Kidney (tissue), 14 donors: ENCODE measurements around the gene PCDHB6. TPM values are rescaled to one million over a fixed set of nuclear protein-coding genes. Genes with fewer than 3 reads are reported as not detected.
"Not testable (repeated sequence)": the region's sequence is repeated elsewhere in the genome, so short reads cannot be mapped to it uniquely, and the experiment has no call there.

Experiments
- DNase-seq, 5 donors: peaks; one replicate each; pipeline ENCODE4 v3.0.0-alpha.2; 2013 to 2020
- FAIRE-seq: peaks from 2 replicates; lab custom pipeline; 2012; peaks lifted over from hg19 to GRCh38; lab: Jason Lieb, UNC
- H3K27ac ChIP-seq, 2 donors: one replicate each; pipeline ENCODE4 v1.7.0; 2013; ENCODE audit warnings: low read depth in 2 of 2, low read length in 2 of 2, inconsistent platforms in 1 of 2
- H3K27me3 ChIP-seq: one replicate; pipeline ENCODE4 v1.7.1; 2013; ENCODE audit warnings: low read length, inconsistent platforms; ENCODE audit not compliant: control insufficient read depth, insufficient read depth
- H3K36me3 ChIP-seq, 3 donors: one replicate each; pipeline versions ENCODE4 v1.7.0 to v1.7.1; 2013; ENCODE audit warnings: low read length in 3 of 3, control low read depth in 1 of 3, inconsistent platforms in 1 of 3; ENCODE audit not compliant: insufficient read depth in 3 of 3, control insufficient read depth in 2 of 3
- H3K4me1 ChIP-seq, 3 donors: one replicate each; pipeline versions ENCODE4 v1.7.0 to v1.7.1; 2013; ENCODE audit warnings: low read length in 3 of 3, inconsistent platforms in 1 of 3, low read depth in 1 of 3; ENCODE audit not compliant: control insufficient read depth in 2 of 3, insufficient read depth in 2 of 3
- H3K4me3 ChIP-seq, 3 donors: one replicate each; pipeline versions ENCODE4 v1.7.0 to v1.8.1; 2013; ENCODE audit warnings: low read length in 3 of 3, control low read depth in 1 of 3, inconsistent platforms in 1 of 3
- H3K9ac ChIP-seq, 3 donors: one replicate each; pipeline versions ENCODE4 v1.7.0 to v1.7.1; 2013; ENCODE audit warnings: low read length in 3 of 3, control low read depth in 1 of 3, inconsistent platforms in 1 of 3
- H3K9me3 ChIP-seq, 3 donors: one replicate each; pipeline versions ENCODE4 v1.7.0 to v1.7.1; 2013; ENCODE audit warnings: low read length in 3 of 3, control low read depth in 1 of 3, inconsistent platforms in 1 of 3; ENCODE audit not compliant: control insufficient read depth in 2 of 3, insufficient read depth in 1 of 3
- intact Hi-C: fragments of 100-400 bp; cut with DNase I; formaldehyde crosslinking; loops from one replicate; pipeline ENCODE4 v1.11.1; 2022
- polyA plus RNA-seq: library from polyadenylated mRNA; stranded (reverse); fragments of 350-450 nt; fragmentation: Illumina TruSeq; extraction: RNeasy Lipid Tissue Mini Kit (QIAGEN cat#74804); gene quantifications from one replicate; pipeline ENCODE4 v1.2.3, GENCODE V29; 2014; ENCODE audit warnings: low read depth, low replicate concordance; ENCODE audit not compliant: insufficient read depth
- total RNA-seq: library from RNA; stranded (reverse); fragmentation: NEBNext Ultra II Directional; extraction: Animal tissue kit (Norgen Biotek cat#: 25700); gene quantifications from one replicate; pipeline ENCODE4 v1.2.1, GENCODE V29; 2021
- TF ChIP-seq, protein P1 (sequence below): IDR thresholded peaks from 3 replicates; pipeline ENCODE4 v1.5.1; 2012; ENCODE audit warnings: mild to moderate bottlenecking, moderate library complexity, borderline replicate concordance; ENCODE audit not compliant: insufficient read depth; ENCODE audit errors: extremely low read depth
- donor health status: control.
- donor health status: control.
- donor health status: control.
- donor health status: control.
- donor health status: control.
- donor health status: DM: yes; HTN: yes; CAD: no.
- donor health status: Normal renal cell carcinoma (clear cell type).

The PCDHB6 gene
- total and polyA plus RNA-seq, 2 donors from 2014 or later = 0.32 to 2.0 TPM

- Histone ChIP-seq H3K4me1 (no peaks in the 10 kb centered on the region), H3K9ac (no peak overlapping the region), H3K9me3 (peaks cover 2 to 34% (median 9%) of the 10 kb centered on the region in 3 donors), H3K36me3 (no peaks in the 10 kb centered on the region), H3K27me3 (no peaks in the 10 kb centered on the region), H3K27ac (no peak overlapping the region), H3K4me3 (peak overlapping the region in 1 of 3 donors; percentile 44)
- DNase-seq (no peak), FAIRE-seq (no peak)
- TF ChIP-seq, protein P1, sequence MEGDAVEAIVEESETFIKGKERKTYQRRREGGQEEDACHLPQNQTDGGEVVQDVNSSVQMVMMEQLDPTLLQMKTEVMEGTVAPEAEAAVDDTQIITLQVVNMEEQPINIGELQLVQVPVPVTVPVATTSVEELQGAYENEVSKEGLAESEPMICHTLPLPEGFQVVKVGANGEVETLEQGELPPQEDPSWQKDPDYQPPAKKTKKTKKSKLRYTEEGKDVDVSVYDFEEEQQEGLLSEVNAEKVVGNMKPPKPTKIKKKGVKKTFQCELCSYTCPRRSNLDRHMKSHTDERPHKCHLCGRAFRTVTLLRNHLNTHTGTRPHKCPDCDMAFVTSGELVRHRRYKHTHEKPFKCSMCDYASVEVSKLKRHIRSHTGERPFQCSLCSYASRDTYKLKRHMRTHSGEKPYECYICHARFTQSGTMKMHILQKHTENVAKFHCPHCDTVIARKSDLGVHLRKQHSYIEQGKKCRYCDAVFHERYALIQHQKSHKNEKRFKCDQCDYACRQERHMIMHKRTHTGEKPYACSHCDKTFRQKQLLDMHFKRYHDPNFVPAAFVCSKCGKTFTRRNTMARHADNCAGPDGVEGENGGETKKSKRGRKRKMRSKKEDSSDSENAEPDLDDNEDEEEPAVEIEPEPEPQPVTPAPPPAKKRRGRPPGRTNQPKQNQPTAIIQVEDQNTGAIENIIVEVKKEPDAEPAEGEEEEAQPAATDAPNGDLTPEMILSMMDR = no peak
- intact Hi-C loops = no loop called here
Measured at GRCh38 chr5:141150224-141150992, 551 bp downstream of the PCDHB6 start.

GRCh38 chr5:141150993-141151325 lies 1.1 kb downstream of the PCDHB6 start:
- FAIRE-seq (no peak), DNase-seq (no peak)
- Histone ChIP-seq H3K27me3 (no peaks in the 10 kb centered on the region), H3K36me3 (no peaks in the 10 kb centered on the region), H3K4me3 (no peak overlapping the region), H3K27ac (no peak overlapping the region), H3K4me1 (no peaks in the 10 kb centered on the region), H3K9ac (no peak overlapping the region), H3K9me3 (peaks cover 2 to 35% (median 10%) of the 10 kb centered on the region in 3 donors)
- intact Hi-C loops = no loop called here
- TF ChIP-seq, protein P1 = no peak

- H3K27ac ChIP-seq, DNase-seq, H3K4me3 ChIP-seq, H3K4me1 ChIP-seq, H3K27me3 ChIP-seq, H3K9ac ChIP-seq, FAIRE-seq, H3K36me3 ChIP-seq, intact Hi-C loops: not testable (repeated sequence)
- H3K9me3 ChIP-seq = peaks cover 2 to 42% (median 13%) of the 10 kb centered on the region in 3 donors
Measured at GRCh38 chr5:141151632-141152031, 1.8 kb downstream of the PCDHB6 start.

DNA sequence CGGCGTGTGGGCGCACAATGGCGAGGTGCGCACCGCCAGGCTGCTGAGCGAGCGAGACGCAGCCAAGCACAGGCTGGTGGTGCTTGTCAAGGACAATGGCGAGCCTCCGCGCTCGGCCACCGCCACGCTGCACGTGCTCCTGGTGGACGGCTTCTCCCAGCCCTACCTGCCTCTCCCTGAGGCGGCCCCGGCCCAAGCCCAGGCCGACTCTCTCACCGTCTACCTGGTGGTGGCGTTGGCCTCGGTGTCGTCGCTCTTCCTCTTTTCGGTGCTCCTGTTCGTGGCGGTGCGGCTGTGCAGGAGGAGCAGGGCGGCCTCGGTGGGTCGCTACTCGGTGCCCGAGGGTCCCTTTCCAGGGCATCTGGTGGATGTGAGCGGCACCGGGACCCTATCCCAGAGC lies 2.2 kb downstream of the PCDHB6 start:
- intact Hi-C loops = not testable (repeated sequence)
- peaks cover 2 to 46% (median 17%) of the 10 kb centered on the region in 3 donors for H3K9me3 ChIP-seq

More for the DNA sequence above, 2.2 kb downstream of the PCDHB6 start:
- not testable (repeated sequence) for H3K9ac ChIP-seq, H3K4me3 ChIP-seq, H3K4me1 ChIP-seq, H3K27ac ChIP-seq, H3K36me3 ChIP-seq, FAIRE-seq, H3K27me3 ChIP-seq, DNase-seq
